Sigmoid colon (tissue), 7 donors: ENCODE results near the gene COX5B. TPM values are rescaled to one million over a fixed set of nuclear protein-coding genes. Genes with fewer than 3 reads are reported as not detected.

ENCODE experiments used
- DNase-seq: peaks from one replicate; pipeline ENCODE4 v3.0.0-alpha.2; 2019
- H3K27ac ChIP-seq, 4 donors: fragments of 200-600 bp; sonication (generic); one replicate each; pipeline ENCODE4 v1.5.1; 2016 to 2019; ENCODE audit warnings: mild to moderate bottlenecking in 1 of 4
- H3K27me3 ChIP-seq, 3 donors: fragments of 200-600 bp; sonication (generic); one replicate each; pipeline ENCODE4 v1.5.1; 2019; ENCODE audit warnings: mild to moderate bottlenecking in 1 of 3
- H3K36me3 ChIP-seq, 4 donors: fragments of 200-600 bp; sonication (generic); one replicate each; pipeline ENCODE4 v1.5.1; 2016 to 2019
- H3K4me1 ChIP-seq, 4 donors: fragments of 200-600 bp; sonication (generic); one replicate each; pipeline ENCODE4 v1.5.1; 2017 to 2019
- H3K4me3 ChIP-seq, 4 donors: fragments of 200-600 bp; sonication (generic); one replicate each; pipeline ENCODE4 v1.5.1; 2017 to 2019; ENCODE audit warnings: mild to moderate bottlenecking in 2 of 4, moderate library complexity in 1 of 4
- H3K9me3 ChIP-seq, 4 donors: fragments of 200-600 bp in 3 of 4; sonication (generic) in 3 of 4; one replicate each; pipeline versions ENCODE4 v1.5.1 to v1.6.1; 2013 to 2019
- CTCF ChIP-seq, 4 experiments: fragments of 450-650 bp in 3 of 4; fragments of 200-600 bp in 1 of 4; IDR thresholded peaks; one replicate each; pipeline ENCODE4 v1.5.1; 2016 to 2019; ENCODE audit warnings: antibody characterized with exemption in 4 of 4, mild to moderate bottlenecking in 3 of 4, moderate library complexity in 2 of 4
- EP300 ChIP-seq, 4 donors: sonication (generic); formaldehyde crosslinking; IDR thresholded peaks; one replicate each; pipeline ENCODE4 v1.6.1; 2017; ENCODE audit warnings: antibody characterized with exemption in 4 of 4
- POLR2A ChIP-seq, 2 donors: fragments of 450-650 bp; IDR thresholded peaks; one replicate each; pipeline ENCODE4 v1.6.1; 2016; ENCODE audit warnings: antibody characterized with exemption in 2 of 2, mild to moderate bottlenecking in 2 of 2, moderate library complexity in 2 of 2
- POLR2AphosphoS5 ChIP-seq, 4 donors: sonication (generic); formaldehyde crosslinking; IDR thresholded peaks; one replicate each; pipeline ENCODE4 v1.6.1; 2017; ENCODE audit warnings: antibody characterized with exemption in 4 of 4
- WGBS, 2 donors: extraction: QIAGEN DNeasy Blood & Tissue Kit; methylation state at CpG; one replicate each; pipeline ENCODE4 v1.1.7; 2013; 5-methylcytosine and 5-hydroxymethylcytosine counted together
- intact Hi-C: fragments of 100-400 bp; cut with DNase I; formaldehyde crosslinking; loops from one replicate; pipeline ENCODE4 v1.15.1; 2023
- polyA plus RNA-seq, 3 donors: library from polyadenylated mRNA; stranded (reverse); fragments of 200-250 nt; gene quantifications; one replicate each; pipeline ENCODE4 v1.2.3, GENCODE V29; 2013
- small RNA-seq, 3 donors: library from RNA; depleted of rRNA; stranded (forward); fragments of <200 nt; gene quantifications; one replicate each; pipeline ENCODE3, GENCODE V24; 2016
- total RNA-seq, 4 donors: library from RNA; depleted of rRNA; stranded (reverse); fragments of >200 nt; gene quantifications; one replicate each; pipeline ENCODE4 v1.1.0, GENCODE V29; 2016
- donor health status: healthy with polysubstance abuse.
- donor health status: Bipolar disorder and iron deficiency.
- donor health status: healthy.

Gene COX5B
- total and polyA plus RNA-seq, 7 donors, result 358 to 1,023 (median 701) TPM

DNA sequence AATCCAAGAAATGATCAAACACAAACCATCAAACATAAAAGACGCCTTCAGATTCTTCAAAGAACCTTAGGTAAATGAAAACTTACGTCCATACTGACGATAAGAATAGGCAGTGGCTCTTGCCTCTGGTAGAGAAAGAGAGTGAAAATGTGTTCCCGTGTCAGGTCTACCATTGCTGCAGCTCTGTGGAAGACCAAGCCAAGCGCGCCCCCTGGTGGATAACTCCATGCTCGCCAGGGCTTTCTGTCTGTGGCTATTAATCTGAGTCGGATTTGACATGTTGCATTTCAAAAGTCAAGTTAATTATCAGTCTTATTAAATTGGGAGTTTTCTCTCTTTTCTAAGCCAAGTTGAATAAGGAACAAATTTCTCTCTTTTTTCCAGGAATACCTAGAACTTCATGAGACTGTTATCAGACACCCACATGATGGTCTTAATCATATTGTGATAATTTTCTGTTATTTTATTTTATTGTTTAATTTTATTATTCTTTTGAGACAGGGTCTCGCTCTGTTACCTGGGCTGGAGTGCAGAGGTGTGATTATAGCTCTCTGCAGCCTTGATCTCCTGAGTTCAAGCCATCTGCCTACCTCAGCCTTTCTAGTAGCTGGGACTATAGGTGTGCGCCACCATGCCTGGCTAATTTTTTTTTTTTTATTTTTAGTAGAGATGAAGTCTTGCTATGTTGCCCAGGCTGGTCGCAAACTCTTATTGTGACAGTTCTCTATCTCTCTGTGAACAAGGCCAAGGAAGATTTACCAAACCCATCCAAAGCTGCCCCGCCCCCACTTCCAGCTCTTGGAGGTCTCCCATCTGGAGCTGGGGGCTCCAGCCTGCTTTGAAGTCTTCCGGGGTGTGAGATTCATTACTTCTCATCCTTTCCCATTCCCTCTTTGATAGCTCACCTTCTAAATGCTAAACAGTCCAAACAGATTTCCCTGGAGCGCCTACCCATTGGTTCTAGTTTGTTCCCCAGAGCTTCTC, 51.7 kb downstream of the COX5B start:
- intact Hi-C loops, result loop anchor here (1.0 to 5.0 kb wide), 3 partner anchors 33 to 107 kb away; partner anchors contain the start of genes ACTR1B and COX5B
- WGBS, 2 donors, result 28 to 29% methylated on average over 14 of the region's 14 CpGs
- TF ChIP-seq CTCF (IDR thresholded peaks at IDR 0.05) (peak; percentile 86 to 96 (median 95)), POLR2AphosphoS5 (IDR thresholded peaks at IDR 0.05) (peak in 1 of 4 donors; percentile 16), POLR2A (IDR thresholded peaks at IDR 0.05) (no peak), EP300 (IDR thresholded peaks at IDR 0.05) (no peak)
- Histone ChIP-seq H3K36me3 (no peaks in the 10 kb centered on the region), H3K4me1 (peaks cover 0 to 4% (median 0%) of the 10 kb centered on the region in 4 donors), H3K27me3 (no peaks in the 10 kb centered on the region), H3K4me3 (no peak overlapping the region), H3K27ac (no peak overlapping the region), H3K9me3 (no peaks in the 10 kb centered on the region)
- peak; percentile 94 for DNase-seq

Small RNAs within 50 kb of the gene (small RNA-seq; reads per million reads assigned to genes)
- gene RNU4-8P, result 0 reads per million in 3 donors

Other genes starting within 250 kb of the COX5B start
- gene ANKRD36B, start 56.2 kb upstream of the COX5B start, total RNA-seq, result 10 to 100 TPM; 25.0 to 55.4 (median 41.7) TPM
- gene ANKRD36B, start 56.2 kb upstream of the COX5B start, polyA plus RNA-seq, result 10 to 100 TPM in 1 of 3 donors, 1 to 10 TPM in 2; 1.4 to 13.6 (median 2.4) TPM
- gene ACTR1B, start 18.0 kb downstream of the COX5B start, total RNA-seq, result 10 to 100 TPM; 63.0 to 85.3 (median 77.6) TPM
- 10 to 100 TPM; 55.3 to 75.4 (median 67.5) TPM for gene ACTR1B, start 18.0 kb downstream of the COX5B start, polyA plus RNA-seq
- gene C2orf92, start 23.7 kb downstream of the COX5B start, total RNA-seq, result 10 to 100 TPM in 1 of 4 donors, 1 to 10 TPM in 2, not detected in 1; 6.0 to 22.7 (median 6.3) TPM
- 1 to 10 TPM in 2 of 3 donors, not detected in 1; 2.9 to 4.2 TPM for gene C2orf92, start 23.7 kb downstream of the COX5B start, polyA plus RNA-seq
- gene ZAP70, start 67.5 kb downstream of the COX5B start, total RNA-seq, result 1 to 10 TPM; 1.3 to 4.3 (median 2.2) TPM
- 10 to 100 TPM in 1 of 3 donors, not detected in 2; 28.0 TPM for gene ZAP70, start 67.5 kb downstream of the COX5B start, polyA plus RNA-seq